HG03469 (cell line): ENCODE measurements around the gene COG4.
"Not testable (repeated sequence)": the region's sequence is repeated elsewhere in the genome, so short reads cannot be mapped to it uniquely, and the experiment has no call there.

Experiments
- ATAC-seq: cut with Tn5 transposase; IDR thresholded peaks from one replicate; pipeline ENCODE4 v1.9.1; 2021; ENCODE audit warnings: mild to moderate bottlenecking, moderate library complexity, moderate number of reproducible peaks; ENCODE audit not compliant: unreplicated experiment

Gene COG4

DNA sequence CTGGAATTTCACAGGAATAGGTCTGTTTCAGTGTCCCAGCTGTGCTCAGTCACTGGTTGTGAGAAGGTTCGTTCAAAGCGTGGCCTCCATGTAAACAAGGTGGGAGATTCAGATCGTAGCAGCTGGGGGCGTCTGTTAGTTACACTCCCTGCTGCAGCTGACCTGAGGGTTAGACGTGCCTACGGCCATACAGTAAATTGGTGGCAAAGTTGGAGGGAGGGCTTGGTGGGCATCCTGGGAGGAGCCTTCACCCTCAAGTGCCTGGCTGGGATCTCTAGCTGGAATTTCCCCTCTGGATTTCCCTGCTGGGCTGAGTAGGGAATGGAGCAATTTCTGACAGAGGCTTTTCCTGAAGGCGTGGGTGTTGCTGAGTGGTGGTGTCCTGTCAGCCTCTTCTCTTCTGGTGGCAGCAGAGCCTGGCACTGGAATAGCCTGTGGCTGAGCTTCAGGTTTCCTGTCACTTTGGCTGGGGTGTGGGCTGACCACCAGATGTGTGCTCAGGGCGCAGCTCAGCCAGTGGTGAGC, 62.6 kb downstream of the COG4 start:
- ATAC-seq = no peak

DNA sequence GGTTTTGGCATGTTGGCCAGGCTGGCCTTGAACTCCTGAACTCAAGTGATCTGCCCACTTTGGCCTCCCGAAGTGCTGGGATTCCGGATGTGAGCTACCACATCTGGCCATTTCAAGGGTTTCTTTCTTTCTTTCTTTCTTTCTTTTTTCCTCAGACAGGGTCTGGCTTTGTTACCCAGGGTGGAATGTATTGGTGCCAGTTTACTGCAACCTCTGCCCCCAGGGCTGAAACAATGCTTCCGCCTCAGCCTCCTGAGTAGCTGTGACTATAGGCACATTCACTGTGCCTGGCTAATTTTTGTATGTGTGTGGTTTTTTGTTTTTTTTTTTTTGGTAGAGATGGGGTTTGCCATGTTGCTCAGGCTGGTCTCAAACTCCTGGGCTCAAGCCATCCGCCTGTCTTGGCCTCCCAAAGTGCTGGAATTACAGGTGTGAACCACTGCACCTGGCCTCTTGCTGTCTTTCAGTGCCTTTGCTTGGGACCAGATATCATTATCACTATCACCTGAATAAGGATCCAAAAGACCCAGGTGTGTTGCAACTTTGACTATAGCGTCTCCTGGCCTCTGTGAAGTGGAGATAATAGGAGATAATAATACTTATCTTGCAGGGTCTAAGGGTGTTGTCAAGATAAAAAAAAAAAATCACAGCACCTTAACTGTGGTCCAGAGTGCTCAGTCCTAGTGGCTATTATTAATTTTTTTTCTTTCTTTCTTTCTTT, 65.7 kb downstream of the COG4 start:
- no peak for ATAC-seq

DNA sequence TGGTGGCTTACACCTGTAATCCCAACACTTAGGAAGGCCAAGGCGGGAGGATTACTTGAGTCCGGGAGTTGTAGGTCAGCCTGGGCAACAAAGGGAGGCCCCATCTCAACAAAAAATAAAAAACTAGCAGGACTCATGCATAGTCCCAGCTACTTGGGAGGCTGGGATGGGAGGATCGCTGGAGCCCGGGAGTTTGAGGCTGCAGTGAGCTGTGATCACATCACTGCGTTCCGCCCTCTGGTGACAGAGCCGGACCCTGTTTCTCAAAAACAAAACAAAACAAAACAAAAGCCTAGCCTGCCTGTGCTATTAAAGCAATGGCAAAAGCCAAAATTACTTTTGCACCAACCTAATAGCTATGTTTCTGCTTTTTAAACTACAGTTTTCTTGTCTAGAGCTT, 67.4 kb downstream of the COG4 start:
- no peak for ATAC-seq

DNA sequence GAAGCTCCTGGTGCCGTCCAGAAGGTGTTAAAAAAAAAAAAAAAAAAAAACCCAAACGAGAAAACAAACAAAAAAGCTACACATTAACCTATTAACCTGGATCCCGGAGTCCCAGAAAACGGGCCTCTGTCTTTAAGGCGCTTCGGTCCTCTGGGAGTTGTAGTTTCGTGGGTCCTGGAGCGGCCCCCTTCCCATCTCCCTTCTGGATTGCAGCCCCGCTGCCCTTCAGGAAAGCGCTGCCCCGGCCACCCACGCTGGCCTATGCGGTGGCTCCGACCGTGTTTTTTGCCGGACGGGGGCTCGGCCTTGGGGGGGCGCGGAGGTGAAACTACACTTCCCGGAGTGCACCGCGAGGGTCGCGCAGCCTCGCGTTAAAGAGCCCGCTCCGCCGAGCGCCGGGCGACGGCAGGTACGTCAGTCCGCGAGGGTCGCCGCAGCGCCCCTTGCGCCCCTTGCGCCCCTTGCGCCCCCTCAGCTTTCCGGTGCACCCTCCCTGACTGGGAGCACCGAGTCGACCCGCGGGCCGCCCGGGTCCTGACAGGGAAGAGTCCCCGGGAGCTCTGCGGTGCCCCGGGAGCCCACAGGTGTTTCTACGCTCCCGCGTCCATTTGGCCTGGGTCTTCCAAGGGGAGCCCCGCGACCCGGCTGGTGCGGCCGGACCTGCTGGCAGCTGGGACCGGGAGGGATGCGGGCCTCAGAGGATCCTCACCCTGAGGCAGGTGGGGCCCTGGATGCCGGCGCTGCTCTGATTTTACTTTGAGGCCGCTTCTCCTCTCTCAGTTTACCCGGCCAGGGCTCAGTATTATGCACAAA, 68.9 kb downstream of the COG4 start, which contains the start of gene FCSK:
FCSK (plus strand) TSS at position 374 of the 813 bp plus-strand sequence. CDS start 8,596 bp downstream, outside the sequence.
- ATAC-seq = no peak

DNA sequence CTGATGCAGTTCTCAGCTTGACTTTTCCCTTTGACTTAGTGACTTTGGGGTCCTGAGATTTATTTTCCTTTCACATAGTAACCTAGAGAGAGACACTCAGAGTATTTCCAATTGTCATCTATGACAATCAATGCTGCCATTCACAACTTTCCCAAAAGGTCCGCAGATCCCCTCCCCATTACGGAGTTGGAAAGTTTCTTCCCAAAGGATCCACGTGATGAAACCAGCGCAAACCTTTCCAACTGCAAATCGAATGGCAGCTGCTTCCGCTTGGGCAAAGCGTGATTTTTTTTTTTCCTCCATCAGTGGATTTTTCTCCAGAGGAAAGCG, 69.5 kb downstream of the COG4 start:
- ATAC-seq = no peak

DNA sequence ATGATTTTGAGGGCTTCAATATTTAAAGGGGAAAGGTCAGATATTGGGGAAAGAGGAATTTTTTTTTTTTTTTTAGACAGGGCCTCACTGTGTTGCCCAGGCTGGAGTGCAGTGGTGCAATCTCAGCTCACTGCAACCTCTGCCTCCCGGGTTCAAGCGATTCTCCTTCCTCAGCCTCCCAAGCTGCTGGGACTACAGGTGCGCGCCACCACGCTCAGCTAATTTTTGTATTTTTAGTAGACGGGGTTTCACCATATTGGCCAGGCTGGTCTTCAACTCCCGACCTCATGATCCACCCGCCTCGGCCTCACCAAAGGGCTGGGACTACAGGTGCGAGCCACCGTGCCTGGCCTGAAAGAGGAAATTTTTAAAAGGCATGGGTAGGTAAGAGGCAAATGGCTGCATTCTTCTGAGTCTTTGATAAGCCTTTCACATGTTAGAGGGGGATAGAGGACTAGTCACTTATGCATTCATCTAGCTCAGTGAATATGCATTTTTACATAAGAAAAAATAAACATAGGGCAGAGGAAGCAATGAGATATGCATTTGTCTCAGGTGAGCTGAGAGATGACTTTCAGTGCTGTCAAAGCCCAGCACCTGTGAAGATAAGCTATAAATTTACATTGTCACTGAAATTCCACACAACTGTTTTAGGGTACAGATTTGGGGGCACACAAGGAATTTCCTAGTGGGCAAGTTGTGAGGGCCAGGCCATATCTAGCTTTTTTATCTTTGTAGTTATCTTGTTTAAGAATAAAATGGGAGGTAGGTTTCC, 70.0 kb downstream of the COG4 start:
- ATAC-seq = no peak

DNA sequence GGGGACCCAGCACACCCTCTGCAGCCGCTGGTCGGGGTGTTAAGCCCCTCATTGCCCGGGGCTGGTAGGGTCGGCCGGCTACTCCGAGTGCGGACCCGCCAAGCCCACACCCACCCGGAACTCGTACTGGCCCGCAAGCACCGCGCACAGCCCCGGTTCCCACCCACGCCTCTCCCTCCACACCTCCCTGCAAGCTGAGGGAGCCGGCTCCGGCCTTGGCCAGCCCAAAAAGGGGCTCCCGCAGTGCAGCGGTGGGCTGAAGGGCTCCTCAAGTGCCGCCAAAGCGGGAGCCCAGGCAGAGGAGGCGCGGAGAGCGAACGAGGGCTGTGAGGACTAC, 72.4 kb downstream of the COG4 start:
- ATAC-seq = not testable (repeated sequence)

DNA sequence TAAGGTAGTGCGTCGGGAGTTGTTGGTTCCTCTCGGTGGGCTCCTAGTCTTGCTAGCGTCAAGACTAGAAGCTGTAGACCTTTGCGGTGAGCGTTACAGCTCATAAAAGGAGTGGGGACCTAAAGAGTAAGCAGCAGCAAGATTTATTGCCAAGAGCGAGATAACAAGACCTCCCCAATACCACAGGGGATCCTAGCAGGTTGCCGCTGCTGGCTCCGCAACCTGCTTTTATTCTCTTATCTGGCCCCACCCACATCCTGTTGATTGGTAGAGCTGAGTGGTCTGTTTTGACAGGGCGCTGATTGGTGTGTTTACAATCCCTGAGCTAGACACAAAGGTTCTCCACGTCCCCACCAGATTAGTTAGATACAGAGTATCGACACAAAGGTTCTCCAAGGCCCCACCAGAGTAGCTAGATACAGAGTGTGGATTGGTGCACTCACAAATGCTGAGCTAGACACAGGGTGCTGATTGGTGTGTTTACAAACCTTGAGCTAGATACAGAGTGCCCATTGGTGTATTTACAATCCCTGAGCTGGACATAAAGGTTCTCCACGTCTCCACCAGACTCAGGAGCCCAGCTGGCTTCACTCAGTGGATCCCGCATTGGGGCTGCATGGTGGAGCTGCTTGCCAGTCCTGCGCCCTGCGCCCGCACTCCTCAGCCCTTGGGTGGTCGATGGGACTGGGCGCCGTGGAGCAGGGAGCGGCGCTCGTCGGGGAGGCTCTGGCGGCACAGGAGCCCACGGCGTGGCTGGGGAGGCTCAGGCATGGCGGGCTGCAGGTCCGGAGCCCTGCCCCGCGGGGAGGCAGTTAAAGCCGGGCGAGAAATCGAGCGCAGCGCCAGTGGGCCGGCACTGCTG, 73.0 kb downstream of the COG4 start:
- not testable (repeated sequence) for ATAC-seq

DNA sequence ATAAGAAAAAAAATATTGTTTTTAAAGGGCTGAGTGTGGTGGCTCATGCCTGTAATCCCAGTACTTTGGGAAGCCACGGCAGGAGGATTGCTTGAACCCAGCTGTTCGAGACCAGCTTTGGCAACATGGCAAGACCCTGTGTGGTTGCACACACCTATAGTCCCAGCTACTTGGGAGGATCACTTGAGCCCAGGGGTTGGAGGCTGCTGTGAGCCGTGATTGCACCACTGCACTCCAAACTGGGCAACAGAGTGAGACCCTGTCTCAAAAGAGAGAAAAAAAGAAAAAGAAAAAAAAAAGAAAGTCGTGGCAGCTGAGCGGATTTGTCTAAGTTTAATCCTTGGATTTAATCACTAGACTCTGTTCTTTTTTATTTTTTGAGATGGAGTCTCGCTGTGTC, 75.3 kb downstream of the COG4 start:
- ATAC-seq = no peak

DNA sequence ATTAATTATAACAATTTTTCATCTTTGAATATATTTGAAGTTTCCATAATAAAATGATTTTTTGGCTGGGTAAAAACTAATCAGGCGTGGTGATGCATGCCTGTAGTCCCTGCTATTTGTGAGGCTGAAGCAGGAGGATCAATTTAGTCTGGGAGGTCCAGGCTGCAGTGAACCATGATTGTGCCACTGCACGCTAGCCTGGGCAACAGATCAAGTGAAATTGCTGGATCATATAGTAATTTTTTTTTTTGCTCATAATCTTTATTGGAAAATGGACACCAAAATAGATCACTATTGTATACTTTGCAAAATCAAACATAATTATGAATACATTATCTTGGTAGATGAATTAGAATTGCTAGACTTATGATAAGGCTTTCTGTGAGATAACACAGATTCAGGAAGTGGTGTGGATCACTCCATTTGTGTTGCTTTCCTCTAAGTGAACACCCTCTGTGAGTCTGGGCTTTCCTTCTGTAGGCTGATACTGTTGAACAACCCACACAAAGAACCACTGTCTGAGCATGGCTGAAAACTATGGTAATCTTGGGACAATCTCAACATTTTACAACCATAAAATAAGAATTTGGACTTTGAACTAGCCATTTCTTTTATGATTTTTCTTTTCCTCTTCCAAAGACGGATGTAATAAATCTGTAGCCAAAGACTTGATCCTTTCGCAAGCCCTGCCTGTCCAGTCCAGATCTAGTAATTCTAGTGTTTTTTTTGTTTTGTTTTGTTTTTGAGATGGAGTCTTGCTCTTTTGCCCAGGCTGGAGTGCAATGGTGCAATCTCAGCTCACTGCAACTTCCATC, 78.9 kb downstream of the COG4 start:
- no peak for ATAC-seq

DNA sequence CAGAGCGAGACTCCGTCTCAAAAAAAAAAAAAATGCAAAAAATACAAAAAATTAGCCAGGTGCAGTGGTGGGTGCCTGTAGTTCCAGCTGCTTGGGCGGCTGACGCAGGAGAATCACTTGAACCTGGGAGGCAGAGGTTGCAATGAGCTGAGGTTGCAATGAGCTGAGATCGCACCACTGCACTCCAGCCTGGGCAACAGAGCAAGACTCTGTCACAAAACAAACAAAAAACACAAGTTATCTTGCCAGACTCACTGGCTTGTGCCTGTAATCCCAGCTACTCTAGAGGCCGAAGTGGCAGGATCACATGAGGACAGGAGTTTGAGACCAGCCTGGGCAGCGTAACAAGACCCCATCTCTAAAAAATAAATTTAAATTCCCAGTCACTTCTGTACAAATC, 81.0 kb downstream of the COG4 start:
- ATAC-seq = no peak

DNA sequence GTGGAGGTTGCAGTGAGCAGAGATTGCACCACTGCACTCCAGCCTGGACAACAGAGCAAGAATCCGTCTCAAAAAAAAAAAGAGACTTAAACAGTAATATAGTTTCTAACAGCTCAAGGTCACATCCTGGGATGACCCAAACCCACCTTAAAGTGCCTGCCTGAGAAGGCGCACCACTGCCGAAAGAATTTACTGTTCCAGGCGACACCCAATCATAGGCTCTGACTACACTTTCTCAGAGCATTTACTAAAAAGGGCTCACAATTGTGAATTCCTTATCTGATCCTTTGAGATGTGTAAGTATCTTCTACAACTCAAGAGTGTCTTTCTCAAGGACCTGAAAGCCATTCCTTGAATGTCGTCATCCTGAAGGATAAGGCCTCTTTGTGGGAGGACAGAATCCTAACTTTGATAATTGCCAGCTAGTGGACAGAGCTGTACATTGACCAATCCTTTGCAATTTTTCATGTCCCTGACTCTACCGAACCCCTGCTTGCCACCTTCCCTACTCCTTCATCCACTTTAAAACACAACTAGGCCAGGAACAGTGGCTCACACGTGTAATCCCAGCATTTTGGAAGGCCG, 81.9 kb downstream of the COG4 start:
- no peak for ATAC-seq

DNA sequence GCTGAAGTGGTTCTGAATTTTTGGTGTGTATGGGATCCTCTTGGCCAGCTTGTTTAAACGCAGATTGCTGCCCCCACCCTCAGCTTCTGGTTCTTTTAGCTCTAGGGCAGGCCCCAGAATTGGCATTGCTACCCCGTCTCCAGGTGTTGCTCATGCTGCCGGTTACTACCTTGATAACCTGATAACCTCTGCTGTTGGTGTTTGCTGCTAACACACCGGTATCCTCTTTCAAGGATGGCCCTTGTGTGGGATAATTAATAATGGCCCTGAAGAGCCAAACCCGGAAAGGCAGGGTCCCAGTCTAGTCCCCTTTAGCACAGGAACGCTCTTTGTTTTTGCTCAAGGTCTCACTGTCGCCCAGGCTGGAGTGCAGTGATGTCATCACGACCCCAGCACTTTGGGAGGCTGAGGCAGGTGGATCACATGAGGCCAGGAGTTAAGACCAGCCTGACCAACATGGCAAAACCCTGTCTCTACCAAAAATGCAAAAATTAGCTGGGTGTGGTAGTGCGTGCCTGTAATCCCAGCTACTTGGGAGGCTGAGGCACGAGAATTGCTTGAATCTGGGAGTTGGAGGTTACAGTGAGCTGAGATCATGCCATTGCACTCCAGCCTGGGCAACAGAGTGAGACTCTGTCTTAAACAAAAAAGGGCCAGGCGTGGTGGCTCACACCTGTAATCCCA, 83.2 kb downstream of the COG4 start:
- ATAC-seq = no peak

DNA sequence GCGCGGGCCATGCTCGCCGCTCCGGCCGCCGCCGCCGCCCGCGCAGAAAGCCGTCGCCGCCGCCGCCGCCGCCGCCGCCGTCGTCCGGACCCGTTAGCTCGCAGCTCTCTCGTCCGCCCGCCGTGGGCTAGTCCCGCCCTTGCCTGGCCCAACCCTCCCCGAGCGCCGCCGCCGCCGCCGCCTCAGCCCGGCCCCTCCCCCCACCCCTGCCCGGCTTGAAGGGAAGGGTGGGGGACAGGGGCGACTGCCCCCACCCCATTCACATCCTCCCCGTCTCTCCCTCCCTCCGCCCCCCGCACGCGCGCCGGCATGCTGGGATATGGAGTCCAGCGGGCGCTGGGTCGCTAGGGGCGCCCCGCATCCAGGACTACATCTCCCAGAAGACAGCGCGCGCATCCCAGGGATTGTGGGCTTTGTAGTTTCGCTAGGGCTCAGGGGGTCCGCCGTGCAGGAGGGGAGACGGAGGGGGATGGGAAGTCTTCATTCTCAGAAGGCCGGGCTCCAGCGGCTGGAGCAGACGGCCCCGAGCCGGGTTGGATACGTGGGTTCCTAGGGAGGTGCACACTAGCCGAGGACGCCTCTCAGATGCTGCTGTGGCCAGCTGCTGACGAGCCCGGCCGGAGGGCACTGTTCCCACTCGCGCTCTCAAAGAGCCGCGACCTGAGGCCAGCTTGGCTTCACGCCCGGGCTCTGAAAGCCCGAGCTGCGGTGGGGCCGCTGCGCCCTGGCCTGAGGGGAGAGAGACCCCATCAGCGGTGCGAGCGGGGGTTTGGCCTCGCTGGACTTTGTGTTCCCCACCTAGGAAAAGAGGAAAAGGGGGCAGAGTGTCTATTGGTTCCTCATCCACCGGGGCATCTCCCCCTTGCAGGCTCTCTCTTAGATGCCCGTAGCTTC, 84.1 kb downstream of the COG4 start, which contains the start of gene ST3GAL2:
ST3GAL2 (minus strand) TSS at position 132 of the 894 bp plus-strand sequence. CDS start 40,570 bp downstream, outside the sequence.
- peak; percentile 68 for ATAC-seq

DNA sequence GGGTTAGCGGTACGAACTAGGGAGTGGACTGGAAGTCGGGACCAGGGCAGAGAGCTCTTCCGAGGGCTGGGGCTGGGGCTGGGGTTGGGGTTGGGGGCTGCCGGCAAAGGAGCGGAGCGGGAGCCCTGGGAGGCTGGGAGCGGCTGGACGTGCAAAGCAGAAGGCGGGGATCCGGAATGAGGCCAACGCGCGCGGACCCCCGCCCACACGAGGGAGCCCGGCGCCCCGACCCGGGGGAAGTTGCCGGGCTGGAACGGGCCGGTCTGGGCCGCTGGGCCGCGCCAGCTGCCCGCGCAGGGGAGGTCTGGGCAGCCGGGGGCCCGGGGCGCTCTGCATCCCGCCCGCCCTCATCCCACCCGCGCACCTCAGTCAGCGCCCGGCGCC, 84.8 kb downstream of the COG4 start:
- ATAC-seq = peak; percentile 14

DNA sequence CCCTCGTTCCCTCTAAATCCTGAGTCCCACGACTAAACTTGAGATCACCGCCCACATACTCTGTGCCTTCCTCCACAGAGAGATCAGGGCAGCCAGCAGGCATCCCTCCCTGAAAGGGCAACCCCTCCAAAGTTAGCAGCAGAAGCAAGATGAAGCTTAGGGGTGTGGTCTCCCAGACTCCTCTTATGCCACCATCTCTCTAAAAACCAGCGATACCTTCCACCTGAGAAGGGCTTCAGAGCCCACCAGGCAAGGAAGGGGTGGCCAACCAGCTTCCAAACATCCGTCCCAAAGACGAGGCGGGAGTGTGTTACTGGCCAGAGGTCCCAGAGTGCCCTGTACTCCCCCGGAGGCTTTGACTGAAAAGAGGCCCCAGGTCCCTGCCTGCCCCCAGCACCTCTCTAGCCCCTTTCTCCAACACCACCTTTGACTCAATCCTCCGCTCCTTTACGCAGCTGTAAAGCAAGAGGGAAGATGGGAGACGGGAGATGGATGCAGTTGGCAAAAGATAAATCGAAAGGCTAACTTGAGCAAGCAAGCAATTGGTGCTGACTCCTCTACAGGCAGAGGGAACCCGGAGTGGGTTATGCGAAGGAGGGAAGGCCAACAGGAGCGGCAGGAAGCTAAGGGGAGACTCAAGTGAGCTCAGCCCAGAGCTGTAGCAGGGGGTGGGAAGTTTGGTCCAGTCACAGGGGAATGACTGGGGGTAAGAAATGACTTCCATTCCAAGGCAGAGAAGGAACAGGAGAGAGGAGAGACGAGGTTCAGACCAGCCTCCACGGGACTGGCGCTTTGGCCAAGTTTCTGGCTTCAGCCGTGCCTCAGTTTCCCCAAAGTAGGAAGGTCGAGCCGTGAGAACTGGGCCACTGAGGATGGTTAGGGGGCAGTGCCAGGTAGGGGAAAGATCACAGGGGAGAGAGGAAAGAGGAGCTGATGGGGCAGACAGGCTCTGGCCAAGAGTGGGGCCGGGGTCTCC, 85.5 kb downstream of the COG4 start:
- no peak for ATAC-seq
